Measurements from ENCODE around the gene KRTAP19-1. TPM values are rescaled to one million over a fixed set of nuclear protein-coding genes. Genes with fewer than 3 reads are reported as not detected.
A peak's percentile ranks its signal among the peaks of the same experiment; 100 is the strongest.

KRTAP19-1 gene
- total RNA-seq, 1 donor from 2014 or later: not detected

DNA sequence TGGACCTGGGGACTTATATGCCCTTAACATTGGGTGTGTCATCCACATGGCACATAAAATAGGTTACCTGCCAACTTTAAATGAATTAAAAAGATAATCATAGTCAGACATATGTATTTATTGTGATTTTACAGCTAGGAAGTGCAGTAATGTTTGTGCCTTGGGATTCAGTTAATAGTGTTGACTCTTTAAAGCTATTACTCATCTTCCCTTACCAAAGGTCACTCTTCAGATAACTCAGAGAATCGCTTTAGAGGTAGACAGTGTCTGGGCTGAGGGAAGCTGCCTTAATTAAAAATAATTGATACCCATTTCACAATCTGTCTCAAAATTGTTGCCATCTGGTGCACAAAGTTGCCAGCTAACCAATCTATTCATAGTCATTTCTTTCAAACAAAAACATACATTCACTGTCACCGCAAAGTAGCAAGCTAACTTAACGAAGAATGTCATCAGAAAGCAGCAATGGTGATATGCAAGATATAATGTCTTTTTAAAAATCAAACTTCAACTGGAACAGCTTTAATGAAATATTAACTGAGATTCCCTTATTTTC, 43.1 kb downstream of the KRTAP19-1 start:
- Histone ChIP-seq H3K27me3 (ENCODE audit: insufficient read depth, low read length) (no peaks in the 10 kb centered on the region), H3K9ac (ENCODE audit: low read length) (no peak overlapping the region), H2AFZ (ENCODE audit: low read depth, low read length) (no peak overlapping the region), H3K4me1 (ENCODE audit: insufficient read depth, low read length) (no peaks in the 10 kb centered on the region), H4K20me1 (ENCODE audit: insufficient read depth, low read length) (no peaks in the 10 kb centered on the region), H3K36me3 (ENCODE audit: insufficient read depth, low read length) (no peaks in the 10 kb centered on the region), H3K27ac (ENCODE audit: low read depth, low read length) (no peak overlapping the region), H3K4me3 (ENCODE audit: insufficient read depth, low read depth, low read length) (no peak overlapping the region), H3K4me2 (ENCODE audit: low read length) (no peak overlapping the region), H3K9me3 (ENCODE audit: insufficient read depth, low read depth, low read length) (peaks cover 6% of the 10 kb centered on the region), H3K79me2 (ENCODE audit: insufficient read depth, low read length) (no peaks in the 10 kb centered on the region)
- FAIRE-seq: no peak
- DNase-seq (ENCODE audit: low read depth): no peak
- Mint-ChIP-seq H3K4me1 (ENCODE audit: low read depth, unreplicated experiment) (no peaks in the 10 kb centered on the region), H3K9me3 (ENCODE audit: unreplicated experiment) (no peaks in the 10 kb centered on the region), H3K27me3 (ENCODE audit: low read depth, unreplicated experiment) (peaks cover 2% of the 10 kb centered on the region), H3K36me3 (ENCODE audit: low read depth, unreplicated experiment) (no peaks in the 10 kb centered on the region), H3K4me3 (ENCODE audit: unreplicated experiment) (no peak overlapping the region), H3K27ac (ENCODE audit: unreplicated experiment) (no peak overlapping the region)
- TF ChIP-seq, protein P1, sequence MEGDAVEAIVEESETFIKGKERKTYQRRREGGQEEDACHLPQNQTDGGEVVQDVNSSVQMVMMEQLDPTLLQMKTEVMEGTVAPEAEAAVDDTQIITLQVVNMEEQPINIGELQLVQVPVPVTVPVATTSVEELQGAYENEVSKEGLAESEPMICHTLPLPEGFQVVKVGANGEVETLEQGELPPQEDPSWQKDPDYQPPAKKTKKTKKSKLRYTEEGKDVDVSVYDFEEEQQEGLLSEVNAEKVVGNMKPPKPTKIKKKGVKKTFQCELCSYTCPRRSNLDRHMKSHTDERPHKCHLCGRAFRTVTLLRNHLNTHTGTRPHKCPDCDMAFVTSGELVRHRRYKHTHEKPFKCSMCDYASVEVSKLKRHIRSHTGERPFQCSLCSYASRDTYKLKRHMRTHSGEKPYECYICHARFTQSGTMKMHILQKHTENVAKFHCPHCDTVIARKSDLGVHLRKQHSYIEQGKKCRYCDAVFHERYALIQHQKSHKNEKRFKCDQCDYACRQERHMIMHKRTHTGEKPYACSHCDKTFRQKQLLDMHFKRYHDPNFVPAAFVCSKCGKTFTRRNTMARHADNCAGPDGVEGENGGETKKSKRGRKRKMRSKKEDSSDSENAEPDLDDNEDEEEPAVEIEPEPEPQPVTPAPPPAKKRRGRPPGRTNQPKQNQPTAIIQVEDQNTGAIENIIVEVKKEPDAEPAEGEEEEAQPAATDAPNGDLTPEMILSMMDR (IDR thresholded peaks at IDR 0.05; ENCODE audit: insufficient read depth, low read depth, low read length): no peak
- TF ChIP-seq EZH2 (IDR thresholded peaks at IDR 0.05; ENCODE audit: insufficient read depth, low read length): no peak

DNA sequence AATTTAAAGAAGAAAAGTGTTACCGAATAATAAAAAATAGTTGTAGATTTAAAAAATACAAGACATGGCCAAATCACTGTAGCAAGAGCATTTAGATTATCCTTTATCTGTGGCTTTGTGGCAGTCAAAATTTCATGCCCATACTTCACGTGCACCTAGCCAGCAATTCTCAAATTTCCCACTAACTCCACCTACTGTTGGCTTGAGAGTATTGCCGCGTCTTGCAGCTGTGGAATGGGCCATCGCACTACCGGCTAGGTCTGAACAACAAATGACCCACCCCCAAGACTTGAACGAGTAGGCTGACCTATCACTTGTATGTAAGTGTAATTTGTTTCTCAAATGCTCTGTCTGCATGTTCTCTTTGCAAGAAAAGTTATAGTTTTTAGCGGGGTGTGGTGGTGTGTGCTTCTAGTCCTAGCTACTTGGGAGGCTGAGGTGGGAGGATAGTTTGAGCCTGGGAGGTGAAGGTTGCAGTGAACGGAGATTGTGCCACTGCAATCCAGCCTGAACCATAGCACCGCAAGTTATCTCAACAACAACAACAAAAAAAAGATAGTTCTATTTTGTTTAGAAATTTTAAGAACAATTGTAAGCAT, 46.0 kb downstream of the KRTAP19-1 start:
- H3K27me3 Mint-ChIP-seq (ENCODE audit: low read depth, unreplicated experiment): peaks cover 2% of the 10 kb centered on the region
- peaks cover 7% of the 10 kb centered on the region for H3K9me3 ChIP-seq (ENCODE audit: insufficient read depth, low read depth, low read length)
- no peak overlapping the region for H3K27ac ChIP-seq (ENCODE audit: low read depth, low read length)
- no peak overlapping the region for H2AFZ ChIP-seq (ENCODE audit: low read depth, low read length)
- TF ChIP-seq EZH2 (IDR thresholded peaks at IDR 0.05; ENCODE audit: insufficient read depth, low read length): no peak
- TF ChIP-seq, protein P1 (IDR thresholded peaks at IDR 0.05; ENCODE audit: insufficient read depth, low read depth, low read length): peak; percentile 38
- H3K4me1 Mint-ChIP-seq (ENCODE audit: low read depth, unreplicated experiment): no peaks in the 10 kb centered on the region
- H3K79me2 ChIP-seq (ENCODE audit: insufficient read depth, low read length): no peaks in the 10 kb centered on the region
- no peak overlapping the region for H3K9ac ChIP-seq (ENCODE audit: low read length)
- H3K36me3 Mint-ChIP-seq (ENCODE audit: low read depth, unreplicated experiment): no peaks in the 10 kb centered on the region
- no peak for DNase-seq (ENCODE audit: low read depth)
- FAIRE-seq: no peak
- no peaks in the 10 kb centered on the region for H3K27me3 ChIP-seq (ENCODE audit: insufficient read depth, low read length)
- no peaks in the 10 kb centered on the region for H3K36me3 ChIP-seq (ENCODE audit: insufficient read depth, low read length)
- no peak overlapping the region for H3K27ac Mint-ChIP-seq (ENCODE audit: unreplicated experiment)
- H3K4me3 Mint-ChIP-seq (ENCODE audit: unreplicated experiment): no peak overlapping the region
- no peaks in the 10 kb centered on the region for H4K20me1 ChIP-seq (ENCODE audit: insufficient read depth, low read length)
- H3K9me3 Mint-ChIP-seq (ENCODE audit: unreplicated experiment): no peaks in the 10 kb centered on the region
- H3K4me1 ChIP-seq (ENCODE audit: insufficient read depth, low read length): no peaks in the 10 kb centered on the region
- no peak overlapping the region for H3K4me3 ChIP-seq (ENCODE audit: insufficient read depth, low read depth, low read length)
- H3K4me2 ChIP-seq (ENCODE audit: low read length): no peak overlapping the region

DNA sequence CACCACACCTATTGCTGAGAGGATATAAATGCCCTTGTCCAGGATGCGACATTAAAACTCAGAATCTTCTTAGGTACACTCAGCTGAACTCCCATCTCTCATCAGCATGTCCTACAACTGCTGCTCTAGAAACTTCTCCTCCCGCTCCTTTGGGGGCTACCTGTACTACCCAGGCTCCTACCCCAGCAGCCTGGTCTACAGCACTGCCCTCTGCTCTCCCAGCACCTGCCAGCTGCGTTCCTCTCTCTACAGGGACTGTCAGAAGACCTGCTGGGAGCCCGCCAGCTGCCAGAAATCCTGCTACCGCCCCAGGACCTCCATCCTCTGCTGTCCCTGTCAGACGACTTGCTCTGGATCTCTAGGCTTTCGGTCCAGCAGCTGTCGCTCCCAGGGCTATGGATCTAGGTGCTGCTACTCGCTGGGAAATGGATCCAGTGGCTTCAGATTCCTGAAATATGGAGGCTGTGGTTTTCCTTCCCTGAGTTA, 50.0 kb downstream of the KRTAP19-1 start, which contains the start of gene KRTAP13-4:
TSS of gene KRTAP13-4 (plus strand) at position 51 of the 486 bp plus-strand sequence. CDS start at position 107, 56 bp downstream.
- Histone ChIP-seq H3K9ac (ENCODE audit: low read length) (no peak within 1 kb of the TSS), H3K79me2 (ENCODE audit: insufficient read depth, low read length) (no peaks in the 10 kb centered on the region), H3K4me3 (ENCODE audit: insufficient read depth, low read depth, low read length) (no peak within 1 kb of the TSS), H4K20me1 (ENCODE audit: insufficient read depth, low read length) (no peaks in the 10 kb centered on the region), H3K4me2 (ENCODE audit: low read length) (no peak within 1 kb of the TSS), H2AFZ (ENCODE audit: low read depth, low read length) (no peak within 1 kb of the TSS), H3K4me1 (ENCODE audit: insufficient read depth, low read length) (no peaks in the 10 kb centered on the region), H3K36me3 (ENCODE audit: insufficient read depth, low read length) (no peaks in the 10 kb centered on the region), H3K9me3 (ENCODE audit: insufficient read depth, low read depth, low read length) (peaks cover 10% of the 10 kb centered on the region), H3K27ac (ENCODE audit: low read depth, low read length) (no peak within 1 kb of the TSS), H3K27me3 (ENCODE audit: insufficient read depth, low read length) (no peaks in the 10 kb centered on the region)
- DNase-seq (ENCODE audit: low read depth) (no peak), FAIRE-seq (no peak)
- no peaks in the 10 kb centered on the region for H3K4me1 Mint-ChIP-seq (ENCODE audit: low read depth, unreplicated experiment)
- H3K9me3 Mint-ChIP-seq (ENCODE audit: unreplicated experiment): no peaks in the 10 kb centered on the region
- no peaks in the 10 kb centered on the region for H3K27me3 Mint-ChIP-seq (ENCODE audit: low read depth, unreplicated experiment)
- H3K4me3 Mint-ChIP-seq (ENCODE audit: unreplicated experiment): no peak within 1 kb of the TSS
- H3K27ac Mint-ChIP-seq (ENCODE audit: unreplicated experiment): peak within 1 kb of the TSS; percentile 58
- TF ChIP-seq, protein P1 (IDR thresholded peaks at IDR 0.05; ENCODE audit: insufficient read depth, low read depth, low read length): no peak
- no peak for TF ChIP-seq EZH2 (IDR thresholded peaks at IDR 0.05; ENCODE audit: insufficient read depth, low read length)
- no peaks in the 10 kb centered on the region for H3K36me3 Mint-ChIP-seq (ENCODE audit: low read depth, unreplicated experiment)

All from astrocyte (in vitro differentiated cells and primary cell).